GM19240 (cell line): ENCODE measurements around the gene SMARCE1.
"Not testable (repeated sequence)": the region's sequence is repeated elsewhere in the genome, so short reads cannot be mapped to it uniquely, and the experiment has no call there.

Experiments
- DNase-seq: peaks from one replicate; pipeline ENCODE4 v3.0.0; 2011; ENCODE audit warnings: low spot score; ENCODE audit not compliant: insufficient read length

SMARCE1 gene

GRCh38 chr17:40586264-40586663 lies 61.4 kb downstream of the SMARCE1 start:
- DNase-seq, result not testable (repeated sequence)

DNA sequence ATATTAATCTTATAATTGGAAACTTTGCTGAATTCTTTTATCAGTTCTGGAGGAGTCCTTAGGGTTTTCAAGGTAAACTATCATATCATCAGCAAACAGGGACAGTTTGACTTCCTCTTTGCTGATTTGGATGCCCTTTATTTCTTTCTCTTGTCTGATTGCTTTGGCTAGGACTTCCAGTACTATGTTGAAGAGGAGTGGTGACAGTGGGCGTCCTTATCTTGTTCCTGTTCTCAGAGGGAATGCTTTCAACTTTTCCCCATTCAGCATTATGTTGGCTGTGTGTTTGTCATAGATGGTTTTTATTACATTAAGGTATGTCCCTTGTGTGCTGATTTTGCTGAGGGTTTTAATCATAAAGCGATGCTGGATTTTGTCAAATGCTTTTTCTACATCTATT lies 62.7 kb downstream of the SMARCE1 start:
- DNase-seq, result not testable (repeated sequence)

- peak; percentile 38 for DNase-seq
These were observed 65.2 kb downstream of the SMARCE1 start for GRCh38 chr17:40582328-40582901.

GRCh38 chr17:40580140-40580539 lies 67.5 kb downstream of the SMARCE1 start:
- DNase-seq, result no peak

GRCh38 chr17:40579471-40579870 lies 68.1 kb downstream of the SMARCE1 start:
- no peak for DNase-seq

- DNase-seq, result no peak
These were observed 70.0 kb downstream of the SMARCE1 start for GRCh38 chr17:40577611-40578065.

DNA sequence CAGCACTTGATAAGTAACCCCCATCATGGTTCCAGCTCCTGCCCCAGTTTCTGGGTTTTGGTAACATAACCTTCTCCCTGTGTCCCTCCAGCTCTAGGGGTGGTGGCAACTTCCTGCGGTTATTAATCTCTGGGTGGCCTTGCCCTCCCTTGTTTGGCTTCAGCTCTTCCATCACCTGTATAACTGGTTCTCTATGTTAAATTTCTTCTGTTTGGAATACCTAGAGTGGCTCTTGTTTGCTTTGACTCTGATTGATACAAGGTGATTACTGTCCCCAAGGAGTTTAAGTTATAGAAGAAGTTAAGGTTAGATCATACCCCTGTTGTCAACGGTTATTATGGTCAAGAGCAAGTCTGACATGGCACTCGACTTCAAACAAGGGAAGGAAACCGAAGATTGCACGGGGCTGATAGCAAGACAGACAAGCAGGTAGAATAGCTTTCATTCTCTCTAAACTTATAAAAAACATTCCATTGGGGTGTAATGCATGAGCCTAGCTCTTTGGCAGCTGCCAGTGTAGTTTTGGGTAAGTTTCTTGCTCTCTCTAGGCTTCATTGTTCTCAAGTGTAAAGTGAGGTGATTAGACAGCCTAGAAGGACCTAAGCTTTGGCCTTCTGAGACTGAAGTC lies 71.4 kb downstream of the SMARCE1 start:
- DNase-seq, result no peak
